ELF-1 (cell line): ENCODE data around the gene MAST4.

Source experiments
- DNase-seq: peaks from one replicate; pipeline ENCODE4 v3.0.0-alpha.2; 2016; ENCODE audit warnings: low read depth, low spot score

Gene MAST4

GRCh38 chr5:66872736-66873331, 276.6 kb downstream of the MAST4 start:
- DNase-seq = no peak

GRCh38 chr5:66874004-66874403, 277.8 kb downstream of the MAST4 start:
- no peak for DNase-seq

GRCh38 chr5:66875315-66875714, 279.1 kb downstream of the MAST4 start:
- DNase-seq = no peak

DNA sequence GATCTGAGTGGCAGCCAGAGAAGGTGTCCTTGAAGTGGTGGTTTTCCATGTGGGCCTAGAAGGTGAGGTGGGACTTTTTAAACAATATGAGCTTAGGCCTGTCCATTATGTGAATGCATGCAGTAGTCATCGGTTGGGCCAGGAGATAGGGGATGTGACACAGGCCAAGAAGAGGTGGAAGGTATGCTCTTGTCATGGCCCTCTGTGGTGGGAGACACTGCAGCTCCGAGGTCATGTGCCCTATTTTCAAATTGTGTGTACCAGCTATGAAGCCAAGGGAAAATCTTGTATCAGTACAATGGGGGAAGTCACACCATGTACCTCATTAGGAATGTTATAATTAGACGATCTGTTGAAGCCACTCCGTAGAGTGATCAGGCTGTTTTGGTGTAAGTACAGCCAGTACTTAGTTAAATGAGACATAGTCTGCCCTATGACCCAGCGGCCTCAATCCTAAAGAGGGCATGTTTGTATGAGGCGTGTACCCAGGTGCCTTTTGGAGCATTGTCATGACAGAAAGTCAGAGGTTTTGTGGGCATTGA, 280.1 kb downstream of the MAST4 start:
- DNase-seq = no peak

DNA sequence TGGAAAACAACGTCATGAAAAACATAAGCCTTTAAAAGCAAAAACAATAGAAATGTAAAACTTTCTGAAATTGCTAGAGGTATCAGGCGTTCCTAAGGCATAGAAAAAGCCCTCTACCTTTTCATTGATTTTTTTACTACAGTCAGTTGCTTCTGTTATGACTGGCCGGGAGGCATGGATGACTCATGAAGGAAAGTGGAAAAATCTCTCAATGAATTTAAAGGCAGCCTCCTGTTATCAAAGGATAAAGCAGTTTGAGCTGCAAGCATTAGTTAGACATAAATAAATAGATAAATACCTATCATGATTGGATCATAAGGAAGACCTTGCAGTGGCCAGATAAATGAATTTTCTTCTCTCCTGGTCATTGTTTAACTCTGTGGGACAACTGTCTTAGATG, 281.6 kb downstream of the MAST4 start:
- no peak for DNase-seq

DNA sequence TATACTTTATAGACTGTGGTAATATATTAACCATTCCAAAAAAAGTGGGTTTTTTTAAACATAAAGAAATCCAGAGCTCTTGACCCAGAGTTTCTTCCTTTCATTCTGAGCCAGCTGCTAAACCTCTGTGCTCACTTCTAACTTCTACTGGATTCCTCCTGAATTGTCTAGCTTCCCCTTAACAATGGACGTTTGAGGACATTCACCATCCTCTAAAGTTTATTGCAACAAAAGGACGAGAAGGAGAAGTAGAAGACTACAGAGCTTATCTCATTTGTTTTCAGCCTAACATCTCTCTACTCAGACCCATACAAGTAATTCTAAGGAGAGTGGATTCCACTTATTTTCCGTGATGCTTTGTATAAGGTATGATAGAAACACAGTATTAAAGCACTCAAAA, 284.2 kb downstream of the MAST4 start:
- no peak for DNase-seq

DNA sequence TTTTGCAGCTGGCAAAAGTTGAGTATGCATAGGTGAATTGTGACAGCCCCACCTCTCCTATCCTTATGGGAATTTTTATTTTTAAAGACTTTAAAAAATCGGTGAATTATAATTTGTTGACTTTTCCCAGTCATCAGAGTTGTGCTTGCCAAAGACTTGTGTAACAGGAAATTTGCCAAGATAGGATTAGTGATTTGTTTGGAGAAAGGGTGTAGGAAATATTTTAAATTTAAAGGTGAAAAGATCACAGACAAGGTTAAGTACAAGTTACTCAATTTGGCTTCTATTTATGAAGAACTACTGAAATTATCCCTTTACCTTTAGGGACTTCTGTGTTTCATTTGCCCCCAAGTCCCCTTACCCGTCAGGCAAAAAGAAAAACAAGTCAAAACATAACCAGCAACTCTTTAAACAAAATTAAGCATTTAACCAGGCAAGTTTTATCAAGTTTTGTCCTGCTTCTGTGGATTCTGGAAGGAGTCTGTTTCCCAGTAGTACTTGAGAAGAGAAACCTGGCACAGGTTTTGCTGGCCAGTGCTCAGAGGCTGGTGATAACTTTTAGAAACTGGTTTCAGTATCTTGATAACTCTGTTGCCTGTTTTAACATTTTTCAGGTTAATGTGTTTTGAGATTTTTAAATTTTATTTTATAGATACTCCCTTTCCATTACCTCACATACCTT, 285.4 kb downstream of the MAST4 start:
- no peak for DNase-seq

GRCh38 chr5:66882606-66883227, 286.5 kb downstream of the MAST4 start:
- no peak for DNase-seq

DNA sequence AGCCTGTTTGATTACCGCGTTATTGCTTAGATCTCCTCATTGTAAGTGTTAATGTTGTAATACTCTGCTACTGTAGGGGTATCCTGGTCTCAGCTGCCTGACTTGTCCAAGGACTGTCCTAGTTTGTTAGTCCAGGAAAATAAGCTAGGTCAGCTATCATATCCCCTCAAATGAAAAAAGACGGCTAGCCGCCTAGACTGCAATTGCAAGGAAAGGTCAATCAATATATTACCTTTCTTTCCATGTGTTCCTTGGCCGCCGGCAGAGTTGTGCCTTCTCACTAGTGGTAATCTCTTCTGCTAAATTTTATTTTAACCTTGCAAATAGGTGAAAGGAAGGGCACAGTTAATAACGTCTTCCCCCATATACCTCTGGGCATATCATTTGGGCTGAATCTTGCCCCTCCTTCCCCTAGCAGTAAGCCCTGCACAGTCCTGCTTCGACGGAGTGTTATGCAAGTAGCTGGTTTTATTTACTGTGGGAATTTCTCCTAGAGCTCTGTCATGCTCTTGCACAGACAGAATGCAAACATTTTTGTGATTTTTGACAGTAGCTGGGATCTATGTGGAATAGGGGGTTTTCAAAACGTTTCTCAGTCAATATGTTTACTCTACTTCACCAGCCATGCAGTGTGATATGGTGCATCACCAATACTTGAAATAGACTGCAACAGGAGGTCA, 288.5 kb downstream of the MAST4 start:
- no peak for DNase-seq

DNA sequence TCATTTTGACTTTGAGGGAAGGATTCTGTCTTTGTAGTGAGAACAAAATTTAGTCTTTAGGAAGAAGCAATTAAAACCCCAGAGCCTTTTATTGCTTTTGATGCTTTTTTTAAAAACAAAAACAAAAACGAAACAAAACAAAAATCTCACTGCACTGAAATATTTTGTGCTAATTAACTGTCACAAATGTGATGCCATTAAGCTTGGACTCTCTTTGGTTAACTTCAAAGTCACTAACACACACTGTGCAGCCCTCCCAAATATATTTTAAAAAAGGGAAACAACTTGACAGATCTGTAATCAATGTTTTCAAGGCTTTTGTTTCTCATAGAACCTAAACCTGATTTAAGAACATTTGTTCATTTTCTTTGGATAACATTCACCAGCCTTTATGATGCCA, 290.7 kb downstream of the MAST4 start:
- DNase-seq = no peak

GRCh38 chr5:66888613-66889012, 292.4 kb downstream of the MAST4 start:
- no peak for DNase-seq

DNA sequence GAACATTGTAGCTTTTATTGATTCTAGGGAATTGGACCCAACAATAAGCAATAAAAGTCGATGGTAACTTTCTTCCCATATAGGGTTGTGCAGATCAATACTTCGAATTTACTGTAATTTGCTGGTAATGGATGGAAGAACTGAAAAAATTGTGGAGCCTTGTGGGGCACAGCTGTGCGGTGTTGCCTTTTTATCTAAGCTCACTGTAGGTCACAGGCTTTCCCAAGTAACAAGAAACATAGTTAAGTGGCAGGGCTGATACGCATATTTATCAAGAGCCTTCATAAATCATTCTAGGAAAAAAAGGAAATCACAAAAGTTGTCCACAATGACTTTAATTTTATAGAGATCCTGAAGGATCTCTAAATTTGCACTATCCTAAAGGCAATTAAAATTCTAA, 292.9 kb downstream of the MAST4 start:
- DNase-seq = no peak

DNA sequence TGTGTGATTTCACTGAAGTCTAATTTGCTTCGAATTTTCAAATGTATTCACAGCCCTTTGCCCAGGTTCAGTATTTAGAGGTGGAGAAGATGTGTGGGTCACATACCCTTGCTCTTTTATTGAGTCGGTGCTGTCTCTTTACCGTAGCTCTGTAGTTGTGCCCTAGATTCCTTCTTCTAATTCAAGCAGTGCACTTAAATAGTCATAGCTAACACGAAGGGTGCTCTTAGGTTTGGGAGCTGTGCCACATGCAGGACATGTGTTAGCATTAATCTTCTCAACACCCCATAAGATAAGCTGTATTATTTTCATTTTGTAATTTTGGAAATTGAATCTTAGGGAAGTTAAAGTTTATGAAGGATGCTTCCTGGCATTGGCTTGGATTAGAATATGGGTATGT, 293.3 kb downstream of the MAST4 start:
- no peak for DNase-seq

- DNase-seq = peak; percentile 54
These were observed 295.2 kb downstream of the MAST4 start for GRCh38 chr5:66891184-66891925.

DNA sequence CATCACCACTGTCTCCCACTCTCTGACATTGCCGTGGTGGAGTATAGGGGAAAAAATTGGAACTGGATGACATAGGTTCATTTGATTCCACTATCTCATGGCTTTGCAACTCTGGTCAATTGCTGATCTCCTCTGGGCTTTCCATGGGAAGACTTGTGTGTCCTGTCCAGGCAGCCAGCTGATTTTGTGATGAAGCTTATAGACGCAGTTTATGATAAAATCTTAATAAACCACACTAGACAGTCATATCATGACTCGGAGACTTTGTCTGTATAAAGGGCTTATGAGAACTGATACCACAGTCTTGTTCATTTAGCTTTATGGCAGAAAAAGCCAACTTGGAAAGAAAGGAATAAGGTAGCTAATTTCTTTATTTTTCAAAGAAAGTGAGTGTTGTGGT, 296.5 kb downstream of the MAST4 start:
- DNase-seq = no peak

- no peak for DNase-seq
These were observed 298.5 kb downstream of the MAST4 start for GRCh38 chr5:66894480-66895240.

GRCh38 chr5:66896171-66896570, 300.0 kb downstream of the MAST4 start:
- no peak for DNase-seq

GRCh38 chr5:66897356-66897755, 301.2 kb downstream of the MAST4 start:
- no peak for DNase-seq

- DNase-seq = no peak
These were observed 302.2 kb downstream of the MAST4 start for GRCh38 chr5:66898241-66898995.

- no peak for DNase-seq
These were observed 307.0 kb downstream of the MAST4 start for GRCh38 chr5:66903218-66903617.
